ENCODE measurements around the gene PDE6B.

GRCh38 chr4:609400-610050, 15.8 kb upstream of the PDE6B start:
- TF ChIP-seq POLR2AphosphoS5 (IDR thresholded peaks at IDR 0.05; ENCODE audit: borderline replicate concordance, low read depth, low read length) (no peak), EZH2 (IDR thresholded peaks at IDR 0.05) (no peak)
